Keratinocyte (primary cell): ENCODE data around the gene GRHL3. TPM values are rescaled to one million over a fixed set of nuclear protein-coding genes. Genes with fewer than 3 reads are reported as not detected.

Experiments
- DNase-seq: peaks from one replicate; pipeline ENCODE4 v3.0.0-alpha.2; 2011; ENCODE audit warnings: low read depth, missing footprints, low spot score
- FAIRE-seq: peaks from 2 replicates; lab custom pipeline; 2011; peaks lifted over from hg19 to GRCh38; lab: Jason Lieb, UNC
- H2AFZ ChIP-seq: 2 replicates; pipeline ENCODE4 v1.6.0; 2012; ENCODE audit warnings: low read length, control low read depth, inconsistent platforms; ENCODE audit not compliant: control insufficient read depth
- H3K27ac ChIP-seq: 2 replicates; pipeline ENCODE4 v1.5.1; 2011; ENCODE audit warnings: low read length; ENCODE audit not compliant: control insufficient read depth, insufficient read depth
- H3K27me3 ChIP-seq: 3 replicates; pipeline ENCODE4 v1.6.0; 2011; ENCODE audit warnings: low read length; ENCODE audit not compliant: control insufficient read depth, insufficient read depth; ENCODE audit errors: extremely low read depth
- H3K36me3 ChIP-seq, 2 experiments: 2 replicates in 1 of 2; 3 replicates in 1 of 2; pipeline ENCODE4 v1.5.1; 2011; ENCODE audit warnings: low read length in 2 of 2, mild to moderate bottlenecking in 1 of 2; ENCODE audit not compliant: control insufficient read depth in 2 of 2, insufficient read depth in 2 of 2; ENCODE audit errors: extremely low read depth in 1 of 2
- H3K4me1 ChIP-seq: 3 replicates; pipeline ENCODE4 v1.5.1; 2011; ENCODE audit warnings: low read length; ENCODE audit not compliant: control insufficient read depth, insufficient read depth; ENCODE audit errors: extremely low read depth
- H3K4me2 ChIP-seq: 3 replicates; pipeline ENCODE4 v1.6.0; 2011; ENCODE audit warnings: low read depth, low read length; ENCODE audit not compliant: control insufficient read depth, insufficient read depth; ENCODE audit errors: extremely low read depth
- H3K4me3 ChIP-seq, 3 experiments: fragments of 200-600 bp in 1 of 3; sonication (generic) in 1 of 3; 2 replicates in 2 of 3; 3 replicates in 1 of 3; pipeline ENCODE4 v1.5.1; 2011 to 2016; ENCODE audit warnings: low read length in 3 of 3, mild to moderate bottlenecking in 3 of 3, control low read depth in 2 of 3, inconsistent platforms in 1 of 3, low read depth in 1 of 3, mixed read lengths in 1 of 3, mixed run types in 1 of 3, moderate library complexity in 1 of 3; ENCODE audit not compliant: control insufficient read depth in 2 of 3, insufficient read depth in 2 of 3; ENCODE audit errors: extremely low read depth in 1 of 3
- H3K79me2 ChIP-seq: 2 replicates; pipeline ENCODE4 v1.6.0; 2012; ENCODE audit warnings: low read length; ENCODE audit not compliant: control insufficient read depth, insufficient read depth
- H3K9ac ChIP-seq: 3 replicates; pipeline ENCODE4 v1.6.0; 2011; ENCODE audit warnings: low read length; ENCODE audit not compliant: control insufficient read depth, insufficient read depth; ENCODE audit errors: extremely low read depth
- H3K9me1 ChIP-seq: 3 replicates; pipeline ENCODE4 v1.6.0; 2011; ENCODE audit warnings: low read length; ENCODE audit not compliant: control insufficient read depth, insufficient read depth; ENCODE audit errors: extremely low read depth
- H3K9me3 ChIP-seq: 2 replicates; pipeline ENCODE4 v1.5.1; 2012; ENCODE audit warnings: low read depth, low read length; ENCODE audit not compliant: control insufficient read depth
- H4K20me1 ChIP-seq: 3 replicates; pipeline ENCODE4 v1.6.0; 2011; ENCODE audit warnings: low read length; ENCODE audit not compliant: control insufficient read depth, insufficient read depth; ENCODE audit errors: extremely low read depth
- CTCF ChIP-seq, 3 experiments: IDR thresholded peaks in 1 of 3; conservative IDR thresholded peaks in 1 of 3; optimal IDR thresholded peaks in 1 of 3; 2 replicates in 2 of 3; 3 replicates in 1 of 3; pipeline versions ENCODE3 to v1.5.1; 2011; ENCODE audit warnings: low read length in 3 of 3, mild to moderate bottlenecking in 3 of 3, moderate library complexity in 2 of 3, control low read depth in 1 of 3, inconsistent platforms in 1 of 3; ENCODE audit not compliant: insufficient read depth in 2 of 3; ENCODE audit errors: extremely low read depth in 1 of 3
- EZH2 ChIP-seq: IDR thresholded peaks from one replicate; pipeline ENCODE4 v1.6.1; 2012; ENCODE audit warnings: inconsistent platforms, mild to moderate bottlenecking, low read length, moderate library complexity
- dilution Hi-C: fragments of 300-500 bp; cut with MboI; formaldehyde crosslinking; loops from one replicate; pipeline ENCODE4 v1.7.0; 2020; ENCODE audit warnings: low sequenced_read_pairs; ENCODE audit not compliant: extremely low pct_ligation_motif_present
- polyA plus RNA-seq, 5 experiments: library from polyadenylated mRNA; depleted of rRNA in 3 of 5; stranded (reverse) in 3 of 5; stranded (forward) in 1 of 5; unstranded in 1 of 5; fragments of >200 nt; gene quantifications; 1 replicate in 1 of 5; 2 replicates in 3 of 5; 3 replicates in 1 of 5; pipeline versions ENCODE4 v1.2.1 to v1.2.3, GENCODE V29; 2011 to 2012; ENCODE audit warnings: missing spikeins in 2 of 5, low read depth in 1 of 5, low replicate concordance in 1 of 5

The GRHL3 gene
- polyA plus RNA-seq, 1 donor (not counting 4 experiments of a cell fraction or from before 2014, with no cell fraction given): 13.0 TPM

DNA sequence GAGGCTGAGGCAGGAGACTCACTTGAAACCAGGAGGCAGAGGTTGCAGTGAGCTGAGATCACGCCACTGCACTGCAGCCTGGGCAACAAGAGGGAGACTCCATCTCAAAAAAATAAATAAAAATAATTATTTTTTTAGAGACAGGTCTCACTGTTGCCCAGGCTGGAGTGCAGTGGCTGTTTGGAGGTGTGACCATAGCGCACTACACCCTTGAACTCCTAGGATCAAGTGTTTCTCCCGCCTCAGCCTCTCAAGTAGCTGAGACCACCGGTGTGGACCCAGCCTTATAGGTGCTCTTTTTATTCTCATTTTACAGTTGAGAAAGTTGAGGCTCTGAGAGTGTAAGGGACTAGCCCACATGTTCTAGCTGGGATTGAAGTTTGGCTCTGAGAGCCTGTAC lies 15.6 kb upstream of the GRHL3 start:
- no peak for FAIRE-seq

GRCh38 chr1:24304763-24305162 lies 14.4 kb upstream of the GRHL3 start:
- H4K20me1 ChIP-seq: no peaks in the 10 kb centered on the region
- no peak overlapping the region for H2AFZ ChIP-seq
- H3K9me1 ChIP-seq: no peaks in the 10 kb centered on the region
- H3K9ac ChIP-seq: no peak overlapping the region
- dilution Hi-C loops: no loop called here
- H3K4me1 ChIP-seq: peaks cover 30% of the 10 kb centered on the region
- H3K36me3 ChIP-seq: no peaks in the 10 kb centered on the region
- no peaks in the 10 kb centered on the region for H3K9me3 ChIP-seq
- no peak overlapping the region for H3K4me2 ChIP-seq
- no peak overlapping the region for H3K27ac ChIP-seq
- H3K79me2 ChIP-seq: no peaks in the 10 kb centered on the region
- TF ChIP-seq EZH2: no peak
- TF ChIP-seq CTCF (optimal IDR thresholded peaks at IDR 0.05 in 1 of 3, IDR thresholded peaks at IDR 0.05 in 1 of 3, conservative IDR thresholded peaks at IDR 0.05 in 1 of 3; ENCODE audit: extremely low read depth in 1 of 3, insufficient read depth in 2 of 3, low read length in 3 of 3): no peak
- no peaks in the 10 kb centered on the region for H3K27me3 ChIP-seq
- DNase-seq (no peak), FAIRE-seq (no peak)
- no peak overlapping the region for H3K4me3 ChIP-seq

More for the DNA sequence above, 15.6 kb upstream of the GRHL3 start:
- dilution Hi-C loops: no loop called here
- Histone ChIP-seq H2AFZ (no peak overlapping the region), H3K79me2 (no peaks in the 10 kb centered on the region), H4K20me1 (no peaks in the 10 kb centered on the region), H3K4me2 (no peak overlapping the region), H3K27me3 (no peaks in the 10 kb centered on the region), H3K4me3 (no peak overlapping the region), H3K36me3 (no peaks in the 10 kb centered on the region), H3K27ac (no peak overlapping the region), H3K9me1 (no peaks in the 10 kb centered on the region), H3K4me1 (peaks cover 21% of the 10 kb centered on the region), H3K9me3 (no peaks in the 10 kb centered on the region), H3K9ac (no peak overlapping the region)
- TF ChIP-seq CTCF (optimal IDR thresholded peaks at IDR 0.05 in 1 of 3, IDR thresholded peaks at IDR 0.05 in 1 of 3, conservative IDR thresholded peaks at IDR 0.05 in 1 of 3; ENCODE audit: extremely low read depth in 1 of 3, insufficient read depth in 2 of 3, low read length in 3 of 3) (no peak), EZH2 (no peak)
- DNase-seq: no peak
